Neuronal stem cell (in vitro differentiated cells): Measurements from ENCODE around the gene IFT22.
"Not testable (repeated sequence)": the region's sequence is repeated elsewhere in the genome, so short reads cannot be mapped to it uniquely, and the experiment has no call there.

Experiments used
- DNase-seq: peaks from one replicate; pipeline ENCODE4 v3.0.0-alpha.2; 2013; ENCODE audit warnings: low spot score
- H2AFZ ChIP-seq: one replicate; pipeline ENCODE4 v1.6.1; 2013; ENCODE audit warnings: mild to moderate bottlenecking, low read length, inconsistent platforms
- H2AK5ac ChIP-seq: 2 replicates; pipeline ENCODE4 v1.6.1; 2013; ENCODE audit warnings: low read depth, mild to moderate bottlenecking, inconsistent platforms, low read length, moderate library complexity, mixed read lengths
- H2BK120ac ChIP-seq: 2 replicates; pipeline ENCODE4 v1.6.1; 2013; ENCODE audit warnings: low read depth, mild to moderate bottlenecking, inconsistent platforms, low read length, moderate library complexity, mixed read lengths
- H2BK12ac ChIP-seq: one replicate; pipeline ENCODE4 v1.6.1; 2013; ENCODE audit warnings: low read length, inconsistent platforms
- H2BK15ac ChIP-seq: 2 replicates; pipeline ENCODE4 v1.6.1; 2013; ENCODE audit warnings: mild to moderate bottlenecking, low read length, inconsistent platforms, mixed read lengths
- H2BK5ac ChIP-seq: one replicate; pipeline ENCODE4 v1.6.1; 2013; ENCODE audit warnings: inconsistent platforms, mild to moderate bottlenecking, low read length, moderate library complexity
- H3K14ac ChIP-seq: one replicate; pipeline ENCODE4 v1.6.1; 2013; ENCODE audit warnings: low read length, inconsistent platforms
- H3K18ac ChIP-seq: 2 replicates; pipeline ENCODE4 v1.6.1; 2013; ENCODE audit warnings: low read length, inconsistent platforms
- H3K23ac ChIP-seq: 2 replicates; pipeline ENCODE4 v1.6.1; 2013; ENCODE audit warnings: low read depth, mild to moderate bottlenecking, mixed read lengths, low read length, inconsistent platforms; ENCODE audit not compliant: poor library complexity
- H3K27ac ChIP-seq: replicated peaks from 3 replicates; pipeline ENCODE4 v1.5.1; 2013; ENCODE audit warnings: low read length, inconsistent platforms
- H3K27me3 ChIP-seq, 3 experiments: 2 replicates each; pipeline ENCODE4 v1.6.1; 2013; ENCODE audit warnings: low read length in 3 of 3, mild to moderate bottlenecking in 2 of 3, inconsistent platforms in 1 of 3, low read depth in 1 of 3, mixed read lengths in 1 of 3, moderate library complexity in 1 of 3; ENCODE audit not compliant: control insufficient read depth in 3 of 3, insufficient read depth in 3 of 3
- H3K36me3 ChIP-seq, 2 donors: replicated peaks in 1 of 2; 2 replicates each; pipeline ENCODE4 v1.6.1; 2013; ENCODE audit warnings: low read length in 2 of 2; ENCODE audit not compliant: control insufficient read depth in 2 of 2, insufficient read depth in 2 of 2
- H3K4ac ChIP-seq: 2 replicates; pipeline ENCODE4 v1.6.1; 2013; ENCODE audit warnings: inconsistent platforms, mild to moderate bottlenecking, low read length, moderate library complexity
- H3K4me1 ChIP-seq, 2 donors: 1 replicate in 1 of 2; 2 replicates in 1 of 2; pipeline ENCODE4 v1.6.1; 2013; ENCODE audit warnings: low read length in 2 of 2, low read depth in 1 of 2; ENCODE audit not compliant: control insufficient read depth in 2 of 2, insufficient read depth in 1 of 2
- H3K4me2 ChIP-seq: one replicate; pipeline ENCODE4 v1.6.1; 2013; ENCODE audit warnings: mild to moderate bottlenecking, low read length, inconsistent platforms; ENCODE audit not compliant: insufficient read depth, poor library complexity, severe bottlenecking
- H3K4me3 ChIP-seq, 2 donors: 2 replicates each; pipeline ENCODE4 v1.5.1; 2013; ENCODE audit warnings: low read length in 2 of 2, mild to moderate bottlenecking in 2 of 2, inconsistent platforms in 1 of 2, moderate library complexity in 1 of 2
- H3K79me1 ChIP-seq: one replicate; pipeline ENCODE4 v1.6.1; 2013; ENCODE audit warnings: low read depth, mild to moderate bottlenecking, inconsistent platforms, low read length, moderate library complexity
- H3K9ac ChIP-seq: one replicate; pipeline ENCODE4 v1.6.1; 2013; ENCODE audit warnings: mild to moderate bottlenecking, low read depth, low read length, inconsistent platforms; ENCODE audit not compliant: poor library complexity
- H3K9me3 ChIP-seq, 2 donors: replicated peaks in 1 of 2; 2 replicates each; pipeline versions ENCODE3 to v1.6.1; 2013; ENCODE audit warnings: low read length in 2 of 2, mild to moderate bottlenecking in 2 of 2, inconsistent platforms in 1 of 2, low read depth in 1 of 2, mixed read lengths in 1 of 2, moderate library complexity in 1 of 2; ENCODE audit not compliant: control insufficient read depth in 2 of 2, insufficient read depth in 1 of 2
- H4K8ac ChIP-seq: one replicate; pipeline ENCODE4 v1.6.1; 2013; ENCODE audit warnings: low read depth, mild to moderate bottlenecking, inconsistent platforms, low read length, moderate library complexity
- H4K91ac ChIP-seq: one replicate; pipeline ENCODE4 v1.6.1; 2013; ENCODE audit warnings: low read length, low read depth, mild to moderate bottlenecking, inconsistent platforms; ENCODE audit not compliant: poor library complexity
- WGBS, 2 donors: extraction: QIAGEN DNeasy Blood & Tissue Kit; methylation state at CpG; one replicate each; pipeline ENCODE4 v1.1.7; 2013; ENCODE audit warnings: missing lambda C conversion rate in 2 of 2, mixed read lengths in 1 of 2; ENCODE audit not compliant: insufficient read length in 2 of 2, insufficient replicate concordance in 1 of 2; ENCODE audit errors: extremely low coverage in 2 of 2; 5-methylcytosine and 5-hydroxymethylcytosine counted together

The IFT22 gene

DNA sequence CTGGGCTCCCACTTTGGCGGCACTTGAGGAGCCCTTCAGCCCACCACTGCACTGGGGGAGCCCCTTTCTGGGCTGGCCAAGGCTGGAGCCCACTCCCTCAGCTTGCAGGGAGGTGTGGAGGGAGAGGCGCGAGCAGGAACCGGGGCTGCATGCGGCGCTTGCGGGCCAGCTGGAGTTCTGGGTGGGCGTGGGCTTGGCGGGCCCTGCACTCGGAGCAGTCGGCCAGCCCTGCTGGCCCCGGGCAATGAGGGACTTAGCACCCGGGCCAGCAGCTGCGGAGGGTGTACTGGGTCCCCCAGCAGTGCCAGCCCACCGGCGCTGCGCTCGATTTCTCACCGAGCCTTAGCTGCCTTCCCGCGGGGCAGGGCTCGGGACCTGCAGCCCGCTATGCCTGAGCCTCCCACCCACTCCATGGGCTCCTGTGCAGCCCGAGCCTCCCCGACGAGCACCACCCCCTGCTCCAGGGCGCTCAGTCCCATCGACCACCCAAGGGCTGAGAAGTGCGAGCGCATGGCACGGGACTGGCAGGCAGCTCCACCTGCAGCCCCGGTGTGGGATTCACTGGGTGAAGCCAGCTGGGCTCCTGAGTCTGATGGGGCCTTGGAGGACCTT, 26.9 kb upstream of the IFT22 start:
- H3K9me3 ChIP-seq, DNase-seq, H3K4me1 ChIP-seq, H3K9ac ChIP-seq, H3K4me3 ChIP-seq, H2AK5ac ChIP-seq, H3K4me2 ChIP-seq, H3K14ac ChIP-seq, H3K23ac ChIP-seq, H4K8ac ChIP-seq, H3K27ac ChIP-seq, H4K91ac ChIP-seq, H2BK15ac ChIP-seq, H2AFZ ChIP-seq, H3K18ac ChIP-seq, H3K4ac ChIP-seq, H2BK12ac ChIP-seq, H3K79me1 ChIP-seq, H2BK5ac ChIP-seq, H2BK120ac ChIP-seq, H3K27me3 ChIP-seq, H3K36me3 ChIP-seq: not testable (repeated sequence)
- WGBS, 2 donors = no CpG with 5 or more reads among the region's 32 CpGs

DNA sequence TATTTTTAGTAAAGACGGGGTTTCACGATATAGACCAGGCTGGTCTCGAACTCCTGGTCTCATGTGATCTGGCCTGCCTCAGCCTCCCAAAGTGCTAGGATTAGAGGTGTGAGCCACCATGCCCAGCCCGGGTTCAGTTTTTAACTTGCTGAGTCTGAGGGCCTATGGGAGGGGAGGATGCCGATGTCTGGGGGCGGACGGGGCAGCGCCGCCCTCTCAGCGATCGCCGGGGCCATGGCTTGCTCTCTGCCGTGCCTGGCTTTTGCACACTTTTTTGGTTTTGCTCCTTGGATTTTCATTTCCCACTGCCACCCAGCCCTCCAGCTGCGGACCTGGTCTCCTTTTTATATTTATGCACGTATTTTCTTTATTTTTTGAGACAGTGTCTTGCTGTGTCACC, 25.9 kb upstream of the IFT22 start:
- no peak overlapping the region for H3K4ac ChIP-seq
- peaks cover 1% of the 10 kb centered on the region for H3K79me1 ChIP-seq
- no peak overlapping the region for H3K27ac ChIP-seq
- no peaks in the 10 kb centered on the region for H3K4me1 ChIP-seq
- H2AK5ac ChIP-seq = no peak overlapping the region
- no peaks in the 10 kb centered on the region for H3K9me3 ChIP-seq
- H4K91ac ChIP-seq = no peak overlapping the region
- peaks cover 0 to 2% of the 10 kb centered on the region in 2 donors for H3K36me3 ChIP-seq
- no peak overlapping the region for H2BK5ac ChIP-seq
- H2AFZ ChIP-seq = no peak overlapping the region
- H2BK120ac ChIP-seq = no peak overlapping the region
- no peak overlapping the region for H3K9ac ChIP-seq
- H2BK12ac ChIP-seq = no peak overlapping the region
- no peak overlapping the region for H4K8ac ChIP-seq
- WGBS, 2 donors = no CpG with 5 or more reads among the region's 15 CpGs
- no peak overlapping the region for H3K18ac ChIP-seq
- H3K27me3 ChIP-seq = peaks cover 0 to 2% (median 0%) of the 10 kb centered on the region in 3 experiments
- no peak for DNase-seq
- no peak overlapping the region for H3K4me2 ChIP-seq
- no peak overlapping the region for H3K23ac ChIP-seq
- no peak overlapping the region for H3K4me3 ChIP-seq
- H3K14ac ChIP-seq = no peak overlapping the region
- no peak overlapping the region for H2BK15ac ChIP-seq

DNA sequence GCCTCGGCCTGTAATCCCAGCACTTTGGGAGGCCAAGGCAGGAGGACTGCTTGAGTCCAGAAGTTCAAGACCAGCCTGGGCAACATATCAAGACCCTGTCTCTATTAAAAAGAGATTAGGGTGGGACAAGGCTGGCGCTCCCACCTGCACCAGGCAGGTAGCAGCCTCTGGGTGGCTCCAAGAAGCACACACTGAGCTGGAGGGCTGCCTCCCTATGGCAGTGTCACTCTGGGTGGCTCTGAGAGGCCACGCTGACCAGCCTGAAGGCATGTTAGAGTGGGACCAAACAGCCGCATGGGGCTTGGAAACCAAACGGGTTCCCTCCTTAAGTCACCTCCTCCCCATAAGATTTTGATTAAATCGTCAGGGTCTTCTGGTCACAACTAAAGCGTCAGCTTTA, 21.3 kb upstream of the IFT22 start:
- H3K14ac ChIP-seq = no peak overlapping the region
- no CpG with 5 or more reads among the region's 7 CpGs for WGBS, 2 donors
- no peak overlapping the region for H2BK5ac ChIP-seq
- H4K91ac ChIP-seq = no peak overlapping the region
- H3K27me3 ChIP-seq = peaks cover 0 to 2% (median 0%) of the 10 kb centered on the region in 3 experiments
- no peaks in the 10 kb centered on the region for H3K79me1 ChIP-seq
- H3K9ac ChIP-seq = no peak overlapping the region
- no peak overlapping the region for H4K8ac ChIP-seq
- H3K4me2 ChIP-seq = no peak overlapping the region
- no peak overlapping the region for H2BK15ac ChIP-seq
- H2BK12ac ChIP-seq = no peak overlapping the region
- H2AFZ ChIP-seq = no peak overlapping the region
- H3K4ac ChIP-seq = no peak overlapping the region
- H3K4me1 ChIP-seq = no peaks in the 10 kb centered on the region
- H3K36me3 ChIP-seq = no peaks in the 10 kb centered on the region
- H3K27ac ChIP-seq = no peak overlapping the region
- H3K18ac ChIP-seq = peak overlapping the region; percentile 80
- no peak overlapping the region for H2AK5ac ChIP-seq
- H3K23ac ChIP-seq = no peak overlapping the region
- no peaks in the 10 kb centered on the region for H3K9me3 ChIP-seq
- no peak overlapping the region for H3K4me3 ChIP-seq
- no peak for DNase-seq
- no peak overlapping the region for H2BK120ac ChIP-seq

- Histone ChIP-seq H3K9ac (no peak overlapping the region), H3K4me2 (no peak overlapping the region), H3K27ac (no peak overlapping the region), H2AK5ac (no peak overlapping the region), H2AFZ (no peak overlapping the region), H2BK12ac (peak overlapping the region; percentile 22), H3K4ac (no peak overlapping the region), H2BK5ac (no peak overlapping the region), H2BK120ac (no peak overlapping the region), H4K8ac (no peak overlapping the region), H3K9me3 (no peaks in the 10 kb centered on the region), H3K79me1 (no peaks in the 10 kb centered on the region), H2BK15ac (no peak overlapping the region), H3K18ac (peak overlapping the region; percentile 71), H3K27me3 (peaks cover 0 to 2% (median 0%) of the 10 kb centered on the region in 3 experiments), H3K23ac (peak overlapping the region; percentile 65), H3K4me3 (no peak overlapping the region), H3K4me1 (no peaks in the 10 kb centered on the region), H3K14ac (no peak overlapping the region), H3K36me3 (no peaks in the 10 kb centered on the region), H4K91ac (no peak overlapping the region)
- DNase-seq = no peak
- WGBS, 2 donors = no CpG with 5 or more reads among the region's 14 CpGs
Observed at GRCh38 chr7:101340379-101340778, 18.8 kb upstream of the IFT22 start.
